Stimulated activated naive CD8-positive, alpha-beta T cell treated with anti-CD3 and anti-CD28 coated beads, Interleukin-15, Interleukin-2, amounts not matched to agents 100 U/mL and 50 U/mL, for 24 hours (primary cell): ENCODE data around the gene ABLIM3.
"Not testable (repeated sequence)": the region's sequence is repeated elsewhere in the genome, so short reads cannot be mapped to it uniquely, and the experiment has no call there.

Experiments used
- ATAC-seq: fragments of 150-1000 bp; cut with Tn5 transposase; one replicate; pipeline ENCODE4 v1.10.0; 2021
- DNase-seq: peaks from one replicate; pipeline ENCODE4 v3.0.0; 2021

The ABLIM3 gene

DNA sequence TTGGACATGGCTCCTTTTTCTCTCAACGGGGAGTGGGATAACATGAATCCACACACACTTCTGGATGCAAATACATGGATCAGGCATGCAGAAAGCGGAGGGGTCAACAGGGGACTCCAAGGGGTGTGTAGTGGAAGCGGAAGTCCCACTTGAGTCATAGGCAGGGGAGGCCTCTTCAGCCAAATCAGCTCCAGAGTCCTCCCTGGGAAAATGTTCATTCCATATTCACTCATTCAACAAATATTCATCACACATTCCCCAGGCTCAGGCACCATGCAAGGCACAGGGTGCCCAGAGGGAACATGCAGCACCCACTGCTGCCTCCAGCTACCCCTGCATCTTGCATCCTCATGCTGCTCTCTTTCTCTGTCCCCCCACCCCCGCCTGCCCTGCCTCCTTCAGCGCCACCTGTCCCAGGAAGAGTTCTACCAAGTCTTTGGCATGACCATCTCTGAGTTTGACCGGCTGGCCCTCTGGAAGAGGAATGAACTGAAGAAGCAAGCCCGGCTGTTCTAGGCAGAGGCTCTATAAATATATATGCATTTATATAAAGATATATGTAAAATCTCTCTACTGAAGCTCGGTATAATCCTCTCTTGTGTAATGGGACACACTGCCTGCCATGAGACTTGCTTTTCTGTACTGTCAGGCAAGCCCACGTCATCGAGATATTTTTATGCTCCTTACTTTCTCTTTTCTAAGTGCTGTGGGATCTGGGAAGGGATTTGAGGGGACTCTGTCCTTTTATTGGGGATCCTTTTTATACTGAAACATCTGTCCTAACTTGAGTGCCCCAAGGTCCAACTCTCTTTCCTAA lies 116.8 kb downstream of the ABLIM3 start:
- no peak for DNase-seq
- ATAC-seq, result no peak

GRCh38 chr5:149260761-149261160 lies 119.5 kb downstream of the ABLIM3 start:
- DNase-seq (no peak), ATAC-seq (no peak)

DNA sequence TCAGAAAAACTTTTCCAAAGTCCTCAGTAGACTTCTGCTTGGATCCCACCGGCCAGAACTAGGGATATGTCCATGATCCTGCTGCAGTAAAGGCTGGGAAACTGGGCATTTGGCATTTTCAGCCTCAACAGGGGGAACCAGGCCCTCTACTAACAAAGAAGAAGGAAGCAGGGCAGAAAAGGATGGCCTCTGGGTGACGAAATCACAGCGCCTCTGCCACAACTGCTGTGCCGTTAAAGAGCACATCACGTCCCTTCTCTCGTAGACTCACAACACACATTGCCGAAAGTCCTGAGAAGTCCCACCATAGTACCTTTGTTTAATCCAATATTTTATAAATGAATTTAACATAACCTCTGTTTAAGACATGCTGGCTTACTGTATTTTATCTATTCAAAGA lies 120.0 kb downstream of the ABLIM3 start:
- DNase-seq (no peak), ATAC-seq (no peak)

DNA sequence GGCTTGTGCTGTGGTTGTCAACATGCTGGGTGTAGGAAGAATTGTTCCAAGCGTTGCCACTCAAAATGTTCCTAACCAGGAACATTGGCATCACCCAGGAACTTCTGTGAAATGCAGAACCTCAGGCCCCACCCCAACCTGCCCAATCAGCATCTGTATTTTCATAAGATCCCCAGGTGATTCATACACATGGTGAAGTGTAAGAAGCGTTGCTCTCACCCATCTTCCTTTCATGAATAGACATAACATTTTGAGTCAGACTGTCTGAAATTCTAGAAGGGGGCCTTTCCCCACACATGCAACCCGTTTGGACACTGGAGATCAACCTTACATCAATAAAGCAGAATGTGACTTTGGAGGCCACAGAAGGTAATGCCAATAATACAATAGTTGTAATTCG lies 121.0 kb downstream of the ABLIM3 start:
- ATAC-seq (no peak), DNase-seq (no peak)

DNA sequence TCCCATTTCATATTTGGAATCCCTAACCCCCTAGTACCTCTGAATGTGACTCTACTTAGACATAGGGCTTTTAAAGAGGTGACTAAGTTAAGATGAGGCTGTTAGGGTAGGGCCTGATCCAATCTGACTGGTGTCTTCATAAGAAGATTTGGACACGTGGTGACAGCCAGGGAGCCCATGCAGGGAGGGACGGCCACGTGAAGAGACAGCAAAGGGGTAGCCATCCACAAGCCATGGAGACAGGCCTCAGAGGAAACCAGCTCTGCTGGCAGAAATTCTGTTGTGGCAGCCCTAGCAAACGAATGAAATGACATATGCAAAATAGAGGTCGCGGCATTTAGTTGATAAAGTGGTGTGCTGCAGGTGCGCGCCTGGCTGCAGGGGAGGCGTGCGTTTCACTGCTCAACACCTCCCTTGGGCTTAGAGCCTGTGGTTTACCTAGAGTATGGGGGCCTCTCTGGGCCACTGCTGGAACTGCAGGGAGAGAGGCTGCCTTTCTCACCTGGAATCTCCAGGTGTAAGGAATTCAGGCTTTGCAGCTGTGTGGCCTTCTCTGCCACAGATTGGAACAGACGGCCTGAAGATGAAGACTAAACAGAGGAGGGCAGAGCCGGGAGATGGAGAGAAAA lies 123.3 kb downstream of the ABLIM3 start:
- ATAC-seq (peak; percentile 73), DNase-seq (peak; percentile 46)

- DNase-seq (no peak), ATAC-seq (no peak)
Measured at GRCh38 chr5:149265068-149265465, 123.8 kb downstream of the ABLIM3 start.

- DNase-seq (no peak), ATAC-seq (no peak)
Measured at GRCh38 chr5:149265597-149265996, 124.3 kb downstream of the ABLIM3 start.

DNA sequence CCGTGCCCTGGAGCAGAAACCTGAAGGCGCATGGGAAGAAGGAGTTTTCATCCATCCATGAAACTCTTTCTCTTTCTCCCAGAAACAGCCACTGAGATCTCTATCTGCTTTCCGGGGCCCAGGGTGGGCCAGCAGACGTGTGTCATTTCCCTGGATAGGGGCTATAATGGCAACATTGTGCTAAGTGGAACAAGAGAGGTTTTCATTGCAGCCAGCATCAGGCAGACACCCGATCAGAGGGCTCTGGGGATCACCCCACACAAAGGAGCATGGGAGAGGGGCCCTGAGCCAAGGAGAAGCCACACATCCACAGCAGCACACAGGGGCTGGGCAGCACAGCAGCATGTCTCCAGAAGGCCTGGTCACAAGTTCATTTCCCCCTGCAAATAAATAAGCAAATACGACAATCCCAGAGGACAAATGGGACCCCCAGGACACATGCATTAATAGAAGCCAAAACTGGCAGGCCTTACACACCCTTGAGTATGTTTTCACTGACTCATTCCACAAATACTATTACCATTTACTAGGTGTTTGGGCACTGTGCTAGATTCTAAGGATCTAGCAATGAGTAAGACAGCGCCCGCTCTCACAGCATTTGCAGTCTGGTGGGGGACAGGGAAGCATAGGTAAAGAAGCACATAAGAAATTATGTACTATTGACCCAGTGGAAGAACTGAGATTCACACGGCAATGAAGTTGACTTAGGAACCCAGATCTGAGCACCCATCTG lies 126.1 kb downstream of the ABLIM3 start:
- no peak for ATAC-seq

DNA sequence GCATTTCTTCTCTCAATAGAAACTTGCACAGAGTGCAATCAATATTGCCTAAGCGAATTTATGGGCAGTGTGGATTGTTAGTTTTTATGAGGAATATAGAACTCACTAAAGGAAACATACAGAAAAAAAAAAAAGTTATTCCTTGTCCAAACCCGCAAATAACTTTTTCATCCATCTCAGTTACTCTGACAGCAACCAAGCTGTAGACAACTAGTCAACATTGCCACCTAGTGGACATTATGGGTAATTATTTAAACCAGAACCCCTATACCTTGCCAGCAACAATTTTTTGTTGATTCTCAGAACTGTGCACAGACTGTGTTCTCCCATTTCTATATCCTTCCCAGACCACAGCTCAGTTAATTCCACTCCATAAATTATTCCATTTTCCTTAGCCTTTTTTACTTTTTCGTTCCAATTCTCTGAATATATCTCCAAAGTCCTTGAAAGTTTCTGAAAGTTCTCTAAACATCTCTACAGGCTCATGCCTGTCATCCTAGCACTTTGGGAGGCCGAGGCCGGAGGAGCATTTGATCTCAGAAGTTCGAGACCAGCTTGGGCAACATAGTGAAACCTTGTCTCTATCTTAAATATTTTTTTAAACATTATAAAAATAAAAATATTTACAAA lies 127.8 kb downstream of the ABLIM3 start:
- ATAC-seq, result peak; percentile 58
- DNase-seq, result no peak

More for the DNA sequence above, 126.1 kb downstream of the ABLIM3 start:
- no peak for DNase-seq

DNA sequence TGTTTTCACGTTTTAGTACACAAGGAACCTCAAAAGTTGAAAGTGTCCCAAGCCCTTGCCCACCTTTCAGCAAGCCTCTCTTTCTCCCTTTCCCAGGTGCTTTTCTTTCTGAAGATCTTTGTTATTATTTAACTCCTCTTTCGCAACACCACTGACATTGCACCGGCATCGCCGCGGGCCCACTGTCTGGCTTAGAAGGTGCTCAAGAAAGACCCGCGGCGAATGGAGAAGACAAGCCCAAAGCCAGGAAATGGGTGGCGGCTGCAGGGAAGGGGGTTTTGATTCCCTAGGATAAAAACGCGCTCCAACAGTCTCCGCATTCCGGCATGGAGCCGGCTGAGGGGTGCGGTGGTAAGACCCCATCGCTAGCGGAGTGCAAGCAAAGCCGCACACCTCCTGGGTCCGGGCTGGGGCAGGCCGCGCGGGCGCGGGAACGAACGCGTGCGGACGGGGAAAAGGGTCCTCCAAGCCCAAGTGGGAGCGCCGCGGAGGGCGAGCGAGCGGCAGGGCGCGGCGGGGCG lies 130.0 kb downstream of the ABLIM3 start:
- ATAC-seq, result no peak
- peak; percentile 15 for DNase-seq

DNA sequence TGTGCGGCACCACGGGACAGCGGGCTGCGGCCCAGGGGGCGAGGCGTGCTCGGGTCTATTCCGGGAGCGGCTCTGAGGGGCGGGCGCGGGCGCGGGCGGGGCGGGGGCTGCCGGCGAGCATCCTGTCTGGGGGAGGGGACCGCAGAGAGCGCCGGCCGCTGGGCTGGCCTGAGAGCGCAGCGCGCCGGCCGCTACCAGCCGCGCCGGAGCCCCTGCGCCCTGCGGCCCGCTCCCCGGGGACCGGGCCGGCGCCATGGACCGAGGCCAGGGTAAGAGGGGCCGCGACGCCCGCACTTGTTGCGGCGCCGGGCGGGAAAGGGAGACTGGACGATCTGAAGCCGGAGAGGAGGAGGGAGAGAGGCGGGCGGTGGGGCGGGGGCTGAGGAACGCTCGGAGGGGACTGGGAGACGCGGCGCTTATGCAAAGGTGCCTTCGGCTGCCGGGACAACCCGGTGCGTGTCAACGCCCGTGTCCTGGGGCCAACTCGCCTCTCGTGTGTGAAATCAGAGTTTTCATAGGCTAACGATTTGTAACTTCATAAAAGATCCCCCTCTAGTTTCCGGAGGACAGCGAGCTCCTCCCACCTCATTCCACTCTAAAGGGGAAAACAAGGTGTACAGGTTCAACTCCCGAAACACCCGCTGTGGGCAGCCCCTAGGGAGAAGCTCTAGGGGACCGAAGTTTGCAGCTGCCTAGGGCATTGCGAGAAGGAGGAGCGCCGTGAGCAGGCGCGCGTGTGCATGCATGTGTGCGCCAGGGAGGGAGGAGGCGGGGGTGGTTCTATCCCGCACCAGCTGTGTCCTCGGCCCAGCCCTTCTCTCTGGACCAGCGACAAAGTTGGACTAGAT lies 130.6 kb downstream of the ABLIM3 start, which contains the start of gene AFAP1L1:
Gene AFAP1L1, plus strand, starts transcription at position 144 of the 848 bp plus-strand sequence. Its CDS starts 110 bp downstream, at position 254.
- ATAC-seq, result peak; percentile 42
- DNase-seq, result peak; percentile 28

DNA sequence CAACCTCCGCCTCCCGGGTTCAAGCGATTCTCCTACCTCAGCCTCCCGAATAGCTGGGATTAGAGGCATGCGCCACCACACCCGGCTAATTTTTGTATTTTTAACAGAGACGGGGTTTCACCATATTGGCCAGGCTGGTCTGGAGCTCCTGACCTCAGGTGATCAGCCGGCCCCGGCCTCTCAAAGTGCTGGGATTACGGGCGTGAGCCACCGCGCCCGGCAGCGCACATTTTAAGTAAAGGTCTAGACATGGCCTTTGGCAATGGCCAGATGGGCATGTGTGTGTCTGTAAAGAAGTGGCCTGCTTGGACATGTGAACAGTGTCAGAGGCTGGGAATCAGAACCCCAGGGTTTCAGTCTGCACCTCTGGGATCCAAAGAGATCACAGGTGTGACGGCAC lies 131.5 kb downstream of the ABLIM3 start:
- DNase-seq, ATAC-seq: not testable (repeated sequence)

DNA sequence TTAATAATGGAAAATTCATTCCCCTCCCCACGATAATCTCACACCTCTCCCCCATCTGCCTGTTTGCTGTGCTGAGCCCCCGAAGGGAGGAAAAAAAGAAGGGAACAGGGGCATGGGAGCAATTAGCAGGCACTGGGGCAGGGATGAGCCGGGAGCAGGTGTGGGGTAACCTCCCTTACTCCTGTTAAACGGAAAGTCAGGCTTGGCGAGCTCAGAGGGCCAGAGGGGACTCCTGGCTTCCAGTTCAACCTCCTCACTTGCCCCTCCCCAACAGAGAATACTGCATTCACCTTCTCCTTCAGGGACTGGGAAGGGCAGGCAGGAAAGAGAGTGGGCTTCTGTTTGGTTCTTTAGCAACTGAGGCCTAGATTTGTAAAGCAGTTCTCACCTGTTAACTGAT lies 131.9 kb downstream of the ABLIM3 start:
- ATAC-seq, result no peak
- DNase-seq, result no peak

- DNase-seq, result no peak
- no peak for ATAC-seq
Measured at GRCh38 chr5:149273950-149274349, 132.7 kb downstream of the ABLIM3 start.

DNA sequence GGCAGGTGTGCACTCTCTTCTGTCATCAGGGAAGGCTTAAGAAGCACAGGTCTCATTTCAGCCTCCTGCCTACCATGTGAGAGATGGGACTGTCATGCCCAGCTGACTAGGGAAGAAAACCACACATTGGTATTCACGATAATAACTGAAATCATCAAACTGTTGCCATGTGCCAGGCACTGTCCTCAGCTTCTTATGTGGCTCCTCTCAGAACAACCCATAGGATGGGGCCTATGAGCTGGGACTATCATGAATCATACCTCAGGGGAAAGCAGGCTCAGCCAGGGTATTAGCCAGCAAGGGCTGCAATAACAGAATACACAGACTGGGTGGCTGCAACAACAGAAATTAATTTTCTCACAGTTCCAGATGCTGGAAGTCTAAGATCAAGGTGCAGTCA lies 133.6 kb downstream of the ABLIM3 start:
- DNase-seq (no peak), ATAC-seq (no peak)

GRCh38 chr5:149277801-149278200 lies 136.5 kb downstream of the ABLIM3 start:
- no peak for ATAC-seq
- DNase-seq, result no peak

- ATAC-seq, result no peak
- no peak for DNase-seq
Measured at GRCh38 chr5:149278451-149279210, 137.3 kb downstream of the ABLIM3 start.

DNA sequence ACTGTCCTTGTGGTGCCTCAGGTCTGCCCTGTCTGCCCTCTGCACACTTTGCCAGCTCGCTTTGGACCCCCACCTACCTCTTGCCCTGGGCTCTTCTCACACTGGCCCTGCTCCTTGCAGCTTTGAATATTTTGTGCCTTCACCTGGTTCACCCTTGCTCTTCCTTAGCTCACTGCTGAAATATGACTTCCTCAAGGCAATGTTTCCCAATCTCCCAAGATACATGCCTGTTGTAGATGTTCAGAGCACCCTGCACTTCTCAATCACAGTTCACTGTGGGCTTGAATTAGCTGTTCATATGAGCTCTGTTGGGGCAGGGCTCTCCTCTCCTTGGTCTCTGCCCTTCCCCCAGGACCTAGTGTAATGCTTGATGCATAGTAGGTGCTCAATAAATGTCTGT lies 138.4 kb downstream of the ABLIM3 start:
- ATAC-seq (no peak), DNase-seq (no peak)

GRCh38 chr5:149280124-149280523 lies 138.8 kb downstream of the ABLIM3 start:
- no peak for ATAC-seq
- DNase-seq, result no peak

- ATAC-seq (no peak), DNase-seq (no peak)
Measured at GRCh38 chr5:149280802-149281201, 139.5 kb downstream of the ABLIM3 start.
